H1 (cell line): ENCODE measurements around the gene CPLANE2.

Experiments used
- CHD2 ChIP-seq: IDR thresholded peaks from 2 replicates; pipeline ENCODE4 v1.6.1; 2012; ENCODE audit warnings: low read length, improper control_type of control experiment
- JUND ChIP-seq: IDR thresholded peaks from 2 replicates; pipeline ENCODE4 v1.6.1; 2011; ENCODE audit warnings: mild to moderate bottlenecking, improper control_type of control experiment, low read length
- ZNF274 ChIP-seq: IDR thresholded peaks from 2 replicates; pipeline ENCODE4 v1.7.0; 2012; ENCODE audit warnings: low read length, borderline replicate concordance; ENCODE audit errors: extremely low read depth
- TF ChIP-seq, protein P1 (sequence below), 3 experiments: IDR thresholded peaks; 1 replicate in 2 of 3; 2 replicates in 1 of 3; pipeline versions ENCODE4 v1.5.1 to v1.6.1; 2011; ENCODE audit warnings: low read length in 3 of 3, mild to moderate bottlenecking in 3 of 3, inconsistent platforms in 2 of 3, low read depth in 1 of 3, moderate library complexity in 1 of 3; ENCODE audit not compliant: insufficient read depth in 1 of 3; ENCODE audit errors: control extremely low read depth in 1 of 3

- TF ChIP-seq ZNF274: no peak
- no peak for TF ChIP-seq JUND
- TF ChIP-seq CHD2: no peak
- TF ChIP-seq, protein P1, sequence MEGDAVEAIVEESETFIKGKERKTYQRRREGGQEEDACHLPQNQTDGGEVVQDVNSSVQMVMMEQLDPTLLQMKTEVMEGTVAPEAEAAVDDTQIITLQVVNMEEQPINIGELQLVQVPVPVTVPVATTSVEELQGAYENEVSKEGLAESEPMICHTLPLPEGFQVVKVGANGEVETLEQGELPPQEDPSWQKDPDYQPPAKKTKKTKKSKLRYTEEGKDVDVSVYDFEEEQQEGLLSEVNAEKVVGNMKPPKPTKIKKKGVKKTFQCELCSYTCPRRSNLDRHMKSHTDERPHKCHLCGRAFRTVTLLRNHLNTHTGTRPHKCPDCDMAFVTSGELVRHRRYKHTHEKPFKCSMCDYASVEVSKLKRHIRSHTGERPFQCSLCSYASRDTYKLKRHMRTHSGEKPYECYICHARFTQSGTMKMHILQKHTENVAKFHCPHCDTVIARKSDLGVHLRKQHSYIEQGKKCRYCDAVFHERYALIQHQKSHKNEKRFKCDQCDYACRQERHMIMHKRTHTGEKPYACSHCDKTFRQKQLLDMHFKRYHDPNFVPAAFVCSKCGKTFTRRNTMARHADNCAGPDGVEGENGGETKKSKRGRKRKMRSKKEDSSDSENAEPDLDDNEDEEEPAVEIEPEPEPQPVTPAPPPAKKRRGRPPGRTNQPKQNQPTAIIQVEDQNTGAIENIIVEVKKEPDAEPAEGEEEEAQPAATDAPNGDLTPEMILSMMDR (IDR thresholded peaks at IDR 0.05; ENCODE audit: control extremely low read depth in 1 of 3, insufficient read depth in 1 of 3, low read depth in 1 of 3, low read length in 3 of 3): no peak
These were observed 14.4 kb upstream of the CPLANE2 start for GRCh38 chr1:16251381-16251780.
